Esophagus squamous epithelium (tissue), 4 donors: ENCODE results near the gene SLC10A3.

Experiments used
- CTCF ChIP-seq, 6 experiments: fragments of 450-650 bp in 4 of 6; fragments of 200-600 bp in 2 of 6; sonication (generic) in 2 of 6; IDR thresholded peaks; one replicate each; pipeline ENCODE4 v1.5.1; 2016 to 2019; ENCODE audit warnings: antibody characterized with exemption in 6 of 6, mild to moderate bottlenecking in 4 of 6, moderate library complexity in 4 of 6
- POLR2A ChIP-seq, 4 donors: fragments of 450-650 bp; IDR thresholded peaks; one replicate each; pipeline ENCODE4 v1.6.1; 2017; ENCODE audit warnings: antibody characterized with exemption in 4 of 4, mild to moderate bottlenecking in 4 of 4, moderate library complexity in 3 of 4

- no peak for TF ChIP-seq CTCF (IDR thresholded peaks at IDR 0.05)
- TF ChIP-seq POLR2A (IDR thresholded peaks at IDR 0.05) = no peak
These were observed 50.6 kb downstream of the SLC10A3 start for GRCh38 chrX:154439841-154440240.
